CD4-positive, alpha-beta T cell treated with Interleukin-2 at 100 ng/mL for 4 hours (primary cell): ENCODE data around the gene ZSWIM7.

Experiments
- DNase-seq: peaks from one replicate; pipeline ENCODE4 v3.0.0-alpha.2; 2020; ENCODE audit warnings: low spot score

Gene ZSWIM7

GRCh38 chr17:15928286-15928785 is 71.2 kb downstream of the ZSWIM7 start:
- no peak for DNase-seq
